Measurements from ENCODE around the gene HACE1. TPM values are rescaled to one million over a fixed set of nuclear protein-coding genes. Genes with fewer than 3 reads are reported as not detected.

Gene HACE1
- total and polyA plus RNA-seq, 2 donors from 2014 or later: 6.2 to 12.3 TPM

DNA sequence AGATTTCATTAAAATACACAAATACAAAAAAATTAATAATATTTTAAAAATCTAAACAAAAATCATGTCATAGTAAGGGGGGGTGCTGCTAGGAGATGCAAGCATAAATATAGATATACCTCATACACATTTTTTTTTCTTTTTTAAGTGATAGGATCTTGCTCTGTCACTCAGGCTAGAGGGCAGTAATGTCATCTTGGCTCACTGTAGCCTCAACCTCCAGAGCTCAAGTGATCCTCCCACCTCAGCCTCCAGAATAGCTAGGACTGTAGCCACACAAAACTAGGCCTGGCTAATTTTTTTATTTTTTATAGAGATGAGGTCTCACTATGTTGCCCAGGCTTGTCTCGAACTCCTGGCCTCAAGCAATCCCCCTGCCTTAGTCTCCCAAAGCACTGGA is 90.8 kb downstream of the HACE1 start:
- no peaks in the 10 kb centered on the region for H3K9me3 ChIP-seq (ENCODE audit: control insufficient read depth in 2 of 3, insufficient read depth in 1 of 3, low read length in 3 of 3)
- H3K36me3 ChIP-seq (ENCODE audit: control insufficient read depth in 2 of 3, insufficient read depth in 3 of 3, low read length in 3 of 3): peaks cover 0 to 7% (median 2%) of the 10 kb centered on the region in 3 donors
- TF ChIP-seq, protein P1, sequence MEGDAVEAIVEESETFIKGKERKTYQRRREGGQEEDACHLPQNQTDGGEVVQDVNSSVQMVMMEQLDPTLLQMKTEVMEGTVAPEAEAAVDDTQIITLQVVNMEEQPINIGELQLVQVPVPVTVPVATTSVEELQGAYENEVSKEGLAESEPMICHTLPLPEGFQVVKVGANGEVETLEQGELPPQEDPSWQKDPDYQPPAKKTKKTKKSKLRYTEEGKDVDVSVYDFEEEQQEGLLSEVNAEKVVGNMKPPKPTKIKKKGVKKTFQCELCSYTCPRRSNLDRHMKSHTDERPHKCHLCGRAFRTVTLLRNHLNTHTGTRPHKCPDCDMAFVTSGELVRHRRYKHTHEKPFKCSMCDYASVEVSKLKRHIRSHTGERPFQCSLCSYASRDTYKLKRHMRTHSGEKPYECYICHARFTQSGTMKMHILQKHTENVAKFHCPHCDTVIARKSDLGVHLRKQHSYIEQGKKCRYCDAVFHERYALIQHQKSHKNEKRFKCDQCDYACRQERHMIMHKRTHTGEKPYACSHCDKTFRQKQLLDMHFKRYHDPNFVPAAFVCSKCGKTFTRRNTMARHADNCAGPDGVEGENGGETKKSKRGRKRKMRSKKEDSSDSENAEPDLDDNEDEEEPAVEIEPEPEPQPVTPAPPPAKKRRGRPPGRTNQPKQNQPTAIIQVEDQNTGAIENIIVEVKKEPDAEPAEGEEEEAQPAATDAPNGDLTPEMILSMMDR (IDR thresholded peaks at IDR 0.05; ENCODE audit: borderline replicate concordance, extremely low read depth, insufficient read depth): no peak
- no peak overlapping the region for H3K9ac ChIP-seq (ENCODE audit: low read length in 3 of 3)
- H3K4me3 ChIP-seq (ENCODE audit: low read length in 3 of 3): no peak overlapping the region
- DNase-seq (no peak), FAIRE-seq (no peak)
- intact Hi-C loops (cut with DNase I): loop anchor here (10.0 kb wide), 1 partner anchor 74 kb away; no protein-coding TSS in a partner anchor
- H3K4me1 ChIP-seq (ENCODE audit: control insufficient read depth in 2 of 3, insufficient read depth in 2 of 3, low read depth in 1 of 3, low read length in 3 of 3): no peaks in the 10 kb centered on the region
- no peak overlapping the region for H3K27ac ChIP-seq (ENCODE audit: low read depth in 2 of 2, low read length in 2 of 2)
- no peaks in the 10 kb centered on the region for H3K27me3 ChIP-seq (ENCODE audit: control insufficient read depth, insufficient read depth, low read length)

GRCh38 chr6:104766595-104766994 is 93.1 kb downstream of the HACE1 start:
- Histone ChIP-seq H3K27me3 (ENCODE audit: control insufficient read depth, insufficient read depth, low read length) (no peaks in the 10 kb centered on the region), H3K4me3 (ENCODE audit: low read length in 3 of 3) (no peak overlapping the region), H3K4me1 (ENCODE audit: control insufficient read depth in 2 of 3, insufficient read depth in 2 of 3, low read depth in 1 of 3, low read length in 3 of 3) (no peaks in the 10 kb centered on the region), H3K36me3 (ENCODE audit: control insufficient read depth in 2 of 3, insufficient read depth in 3 of 3, low read length in 3 of 3) (peaks cover 0 to 7% (median 2%) of the 10 kb centered on the region in 3 donors), H3K9me3 (ENCODE audit: control insufficient read depth in 2 of 3, insufficient read depth in 1 of 3, low read length in 3 of 3) (no peaks in the 10 kb centered on the region), H3K27ac (ENCODE audit: low read depth in 2 of 2, low read length in 2 of 2) (no peak overlapping the region), H3K9ac (ENCODE audit: low read length in 3 of 3) (no peak overlapping the region)
- TF ChIP-seq, protein P1 (IDR thresholded peaks at IDR 0.05; ENCODE audit: borderline replicate concordance, extremely low read depth, insufficient read depth): no peak
- DNase-seq (no peak), FAIRE-seq (no peak)
- intact Hi-C loops (cut with DNase I): loop anchor here (10.0 kb wide), 1 partner anchor 72 kb away; no protein-coding TSS in a partner anchor

GRCh38 chr6:104754788-104755409 is 104.8 kb downstream of the HACE1 start:
- H3K36me3 ChIP-seq (ENCODE audit: control insufficient read depth in 2 of 3, insufficient read depth in 3 of 3, low read length in 3 of 3): peaks cover 0 to 3% (median 0%) of the 10 kb centered on the region in 3 donors
- peaks cover 0 to 15% (median 0%) of the 10 kb centered on the region in 3 donors for H3K9me3 ChIP-seq (ENCODE audit: control insufficient read depth in 2 of 3, insufficient read depth in 1 of 3, low read length in 3 of 3)
- intact Hi-C loops (cut with DNase I): no loop called here
- no peak overlapping the region for H3K27ac ChIP-seq (ENCODE audit: low read depth in 2 of 2, low read length in 2 of 2)
- H3K4me3 ChIP-seq (ENCODE audit: low read length in 3 of 3): no peak overlapping the region
- H3K27me3 ChIP-seq (ENCODE audit: control insufficient read depth, insufficient read depth, low read length): no peaks in the 10 kb centered on the region
- DNase-seq: no peak
- TF ChIP-seq, protein P1 (IDR thresholded peaks at IDR 0.05; ENCODE audit: borderline replicate concordance, extremely low read depth, insufficient read depth): no peak
- H3K9ac ChIP-seq (ENCODE audit: low read length in 3 of 3): no peak overlapping the region
- H3K4me1 ChIP-seq (ENCODE audit: control insufficient read depth in 2 of 3, insufficient read depth in 2 of 3, low read depth in 1 of 3, low read length in 3 of 3): no peaks in the 10 kb centered on the region
- FAIRE-seq: no peak
